Retinal pigment epithelial cell (primary cell): ENCODE measurements around the gene HBG2.

Experiments
- DNase-seq: peaks from one replicate; pipeline ENCODE4 v3.0.0-alpha.2; 2010; ENCODE audit warnings: low read depth
- H3K4me3 ChIP-seq: 2 replicates; pipeline ENCODE4 v1.5.1; 2011; ENCODE audit warnings: mild to moderate bottlenecking, low read length, control low read depth, moderate library complexity
- TF ChIP-seq, protein P1 (sequence below): conservative IDR thresholded peaks from 2 replicates; pipeline ENCODE4 v1.5.1; 2011; ENCODE audit warnings: low read depth, low read length, control low read depth, inconsistent platforms

The HBG2 gene

DNA sequence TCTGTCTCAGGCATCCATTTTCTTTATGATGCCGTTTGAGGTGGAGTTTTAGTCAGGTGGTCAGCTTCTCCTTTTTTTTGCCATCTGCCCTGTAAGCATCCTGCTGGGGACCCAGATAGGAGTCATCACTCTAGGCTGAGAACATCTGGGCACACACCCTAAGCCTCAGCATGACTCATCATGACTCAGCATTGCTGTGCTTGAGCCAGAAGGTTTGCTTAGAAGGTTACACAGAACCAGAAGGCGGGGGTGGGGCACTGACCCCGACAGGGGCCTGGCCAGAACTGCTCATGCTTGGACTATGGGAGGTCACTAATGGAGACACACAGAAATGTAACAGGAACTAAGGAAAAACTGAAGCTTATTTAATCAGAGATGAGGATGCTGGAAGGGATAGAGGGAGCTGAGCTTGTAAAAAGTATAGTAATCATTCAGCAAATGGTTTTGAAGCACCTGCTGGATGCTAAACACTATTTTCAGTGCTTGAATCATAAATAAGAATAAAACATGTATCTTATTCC lies 26.1 kb upstream of the HBG2 start:
- TF ChIP-seq, protein P1, sequence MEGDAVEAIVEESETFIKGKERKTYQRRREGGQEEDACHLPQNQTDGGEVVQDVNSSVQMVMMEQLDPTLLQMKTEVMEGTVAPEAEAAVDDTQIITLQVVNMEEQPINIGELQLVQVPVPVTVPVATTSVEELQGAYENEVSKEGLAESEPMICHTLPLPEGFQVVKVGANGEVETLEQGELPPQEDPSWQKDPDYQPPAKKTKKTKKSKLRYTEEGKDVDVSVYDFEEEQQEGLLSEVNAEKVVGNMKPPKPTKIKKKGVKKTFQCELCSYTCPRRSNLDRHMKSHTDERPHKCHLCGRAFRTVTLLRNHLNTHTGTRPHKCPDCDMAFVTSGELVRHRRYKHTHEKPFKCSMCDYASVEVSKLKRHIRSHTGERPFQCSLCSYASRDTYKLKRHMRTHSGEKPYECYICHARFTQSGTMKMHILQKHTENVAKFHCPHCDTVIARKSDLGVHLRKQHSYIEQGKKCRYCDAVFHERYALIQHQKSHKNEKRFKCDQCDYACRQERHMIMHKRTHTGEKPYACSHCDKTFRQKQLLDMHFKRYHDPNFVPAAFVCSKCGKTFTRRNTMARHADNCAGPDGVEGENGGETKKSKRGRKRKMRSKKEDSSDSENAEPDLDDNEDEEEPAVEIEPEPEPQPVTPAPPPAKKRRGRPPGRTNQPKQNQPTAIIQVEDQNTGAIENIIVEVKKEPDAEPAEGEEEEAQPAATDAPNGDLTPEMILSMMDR, result no peak
- DNase-seq, result peak; percentile 81
- no peak overlapping the region for H3K4me3 ChIP-seq

DNA sequence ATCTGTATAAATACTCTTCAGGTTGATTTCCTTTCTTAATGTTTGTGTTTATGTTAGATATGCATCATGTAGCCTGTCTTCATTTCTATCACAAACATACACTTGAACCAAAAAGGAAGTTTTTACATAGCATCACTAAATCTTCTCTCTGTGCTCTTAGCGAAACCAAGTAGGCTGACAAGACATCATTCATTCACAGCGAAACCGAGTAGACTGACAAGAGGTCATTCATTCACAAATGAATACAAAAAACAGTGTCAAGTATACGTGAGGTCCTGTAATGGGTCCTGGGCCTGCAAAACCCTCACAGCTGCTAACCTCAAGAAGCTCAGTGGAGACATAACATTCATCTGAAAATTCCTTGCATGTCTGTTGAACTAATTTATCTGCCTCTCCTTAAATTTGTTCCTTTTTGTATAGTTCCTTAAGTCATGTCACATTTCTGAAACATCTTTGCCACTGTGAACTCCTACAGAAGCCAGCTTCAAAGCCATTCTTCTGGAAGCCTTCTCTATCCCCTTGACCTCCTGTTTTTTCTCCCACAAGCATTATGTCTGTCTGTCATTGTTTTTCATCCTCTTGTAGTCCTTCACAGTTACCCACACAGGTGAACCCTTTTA lies 25.0 kb upstream of the HBG2 start:
- DNase-seq, result no peak
- TF ChIP-seq, protein P1, result no peak
- no peak overlapping the region for H3K4me3 ChIP-seq

DNA sequence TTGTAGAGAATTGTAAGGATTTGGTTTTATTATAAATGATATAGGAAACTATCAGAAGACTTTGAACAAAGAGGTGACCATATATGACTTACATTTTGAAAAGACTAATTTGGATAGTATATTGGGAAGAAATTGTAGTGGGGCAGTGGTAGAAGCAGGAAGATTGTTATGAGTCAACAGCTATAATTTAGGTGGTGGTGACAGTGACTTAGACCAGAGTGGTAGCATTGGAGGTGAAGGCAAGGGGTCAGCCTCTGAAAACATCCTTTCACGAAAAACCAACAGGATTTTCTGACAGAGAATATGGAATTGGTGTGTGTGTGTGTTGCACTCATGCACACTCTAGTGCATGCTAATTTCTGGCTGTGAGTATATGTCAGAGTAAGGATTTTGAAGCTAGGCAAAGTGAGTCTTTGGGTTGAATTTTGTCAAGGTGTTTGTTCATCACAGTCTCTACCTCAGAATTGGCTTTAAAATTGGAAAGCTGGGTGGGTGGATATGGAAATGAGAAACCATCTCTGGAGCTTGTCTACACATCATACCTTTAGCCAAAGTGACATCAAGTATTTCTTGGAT lies 23.3 kb upstream of the HBG2 start:
- H3K4me3 ChIP-seq, result no peak overlapping the region
- DNase-seq, result no peak
- TF ChIP-seq, protein P1, result no peak

DNA sequence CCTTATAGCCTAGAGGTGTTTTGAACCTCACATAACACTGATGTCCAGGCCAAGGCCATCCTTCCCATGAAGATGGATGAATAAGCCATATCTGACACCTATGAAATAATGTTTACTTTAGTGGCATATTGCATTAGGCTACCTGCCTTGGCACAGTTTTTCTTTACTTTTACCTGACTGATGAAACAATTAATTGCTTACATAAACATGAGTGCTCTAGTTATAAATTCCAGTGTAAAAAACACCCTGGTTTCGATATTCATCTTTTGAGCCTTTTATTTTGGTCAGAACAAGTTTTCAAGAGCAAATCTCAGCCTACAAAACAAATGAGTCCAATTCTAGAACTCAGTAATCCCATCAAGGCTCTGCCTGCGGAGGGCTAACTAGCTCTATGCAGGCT lies 22.1 kb upstream of the HBG2 start:
- TF ChIP-seq, protein P1, result no peak
- H3K4me3 ChIP-seq, result no peak overlapping the region
- no peak for DNase-seq

DNA sequence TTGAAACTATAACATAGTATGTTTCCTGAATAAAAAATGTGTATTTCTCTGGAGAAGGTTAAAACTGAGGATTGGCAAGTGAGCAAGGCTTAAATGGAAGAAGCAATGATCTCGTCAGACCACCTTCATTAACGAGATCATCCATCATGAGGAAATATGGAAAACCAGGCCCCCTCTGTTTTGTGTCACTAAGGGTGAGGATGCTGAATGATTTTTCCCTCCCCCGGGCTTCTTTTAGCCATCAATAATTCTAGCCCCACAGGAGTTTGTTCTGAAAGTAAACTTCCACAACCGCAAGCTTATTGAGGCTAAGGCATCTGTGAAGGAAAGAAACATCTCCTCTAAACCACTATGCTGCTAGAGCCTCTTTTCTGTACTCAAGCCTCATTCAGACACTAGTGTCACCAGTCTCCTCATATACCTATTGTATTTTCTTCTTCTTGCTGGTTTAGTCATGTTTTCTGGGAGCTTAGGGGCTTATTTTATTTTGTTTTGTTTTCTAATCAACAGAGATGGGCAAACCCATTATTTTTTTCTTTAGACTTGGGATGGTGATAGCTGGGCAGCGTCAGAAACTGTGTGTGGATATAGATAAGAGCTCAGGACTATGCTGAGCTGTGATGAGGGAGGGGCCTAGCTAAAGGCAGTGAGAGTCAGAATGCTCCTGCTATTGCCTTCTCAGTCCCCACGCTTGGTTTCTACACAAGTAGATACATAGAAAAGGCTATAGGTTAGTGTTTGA lies 21.0 kb upstream of the HBG2 start:
- no peak overlapping the region for H3K4me3 ChIP-seq
- TF ChIP-seq, protein P1, result no peak
- no peak for DNase-seq

DNA sequence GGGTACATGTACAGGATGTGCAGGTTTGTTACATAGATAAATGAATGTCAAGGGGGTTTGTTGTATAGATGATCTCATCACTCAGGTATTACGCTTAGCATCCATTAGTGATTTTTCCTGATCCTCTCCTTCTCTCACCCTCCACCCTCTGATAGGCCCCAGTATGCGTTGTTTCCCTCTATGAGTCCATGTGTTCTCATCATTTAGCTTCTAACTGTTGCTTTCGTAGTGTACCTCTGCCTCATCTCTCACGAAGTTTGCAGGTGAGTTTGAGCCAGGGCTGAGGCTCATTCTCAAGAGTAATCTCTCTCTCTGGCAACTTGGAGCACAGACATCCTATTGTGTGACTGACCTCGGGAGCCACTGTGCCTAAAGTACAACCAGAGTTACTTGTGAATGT lies 19.8 kb upstream of the HBG2 start:
- H3K4me3 ChIP-seq, result no peak overlapping the region
- no peak for DNase-seq
- TF ChIP-seq, protein P1, result no peak
